NCI-H1092 (cell line): ENCODE measurements around the gene COL9A2.
A peak's percentile ranks its signal among the peaks of the same experiment; 100 is the strongest.

Source experiments
- DNase-seq: peaks from one replicate; lab custom pipeline; 2025; lab: John Stamatoyannopoulos, UW

COL9A2 gene

DNA sequence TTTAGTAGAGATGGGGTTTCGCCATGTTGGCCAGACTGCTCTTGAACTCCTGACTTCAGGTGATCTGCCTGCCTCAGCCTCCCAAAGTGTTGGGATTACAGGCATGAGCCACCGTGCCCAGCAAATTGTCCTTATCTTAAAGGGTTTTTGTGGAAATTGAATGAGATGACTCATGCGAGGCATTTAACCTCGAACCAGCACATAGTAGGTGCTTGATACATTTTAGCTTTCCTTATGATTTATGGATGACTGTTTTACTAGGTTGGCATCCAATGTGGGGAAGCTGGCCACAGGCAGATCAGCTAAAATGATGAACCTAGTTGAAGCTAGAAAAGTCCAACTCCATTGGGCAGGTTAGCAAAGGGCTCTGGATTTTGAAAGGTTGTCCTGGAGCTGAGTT is 1.4 kb upstream of the COL9A2 start:
- no peak for DNase-seq

- DNase-seq = no peak
Observed at GRCh38 chr1:40317394-40318074, 448 bp upstream of the COL9A2 start.

DNA sequence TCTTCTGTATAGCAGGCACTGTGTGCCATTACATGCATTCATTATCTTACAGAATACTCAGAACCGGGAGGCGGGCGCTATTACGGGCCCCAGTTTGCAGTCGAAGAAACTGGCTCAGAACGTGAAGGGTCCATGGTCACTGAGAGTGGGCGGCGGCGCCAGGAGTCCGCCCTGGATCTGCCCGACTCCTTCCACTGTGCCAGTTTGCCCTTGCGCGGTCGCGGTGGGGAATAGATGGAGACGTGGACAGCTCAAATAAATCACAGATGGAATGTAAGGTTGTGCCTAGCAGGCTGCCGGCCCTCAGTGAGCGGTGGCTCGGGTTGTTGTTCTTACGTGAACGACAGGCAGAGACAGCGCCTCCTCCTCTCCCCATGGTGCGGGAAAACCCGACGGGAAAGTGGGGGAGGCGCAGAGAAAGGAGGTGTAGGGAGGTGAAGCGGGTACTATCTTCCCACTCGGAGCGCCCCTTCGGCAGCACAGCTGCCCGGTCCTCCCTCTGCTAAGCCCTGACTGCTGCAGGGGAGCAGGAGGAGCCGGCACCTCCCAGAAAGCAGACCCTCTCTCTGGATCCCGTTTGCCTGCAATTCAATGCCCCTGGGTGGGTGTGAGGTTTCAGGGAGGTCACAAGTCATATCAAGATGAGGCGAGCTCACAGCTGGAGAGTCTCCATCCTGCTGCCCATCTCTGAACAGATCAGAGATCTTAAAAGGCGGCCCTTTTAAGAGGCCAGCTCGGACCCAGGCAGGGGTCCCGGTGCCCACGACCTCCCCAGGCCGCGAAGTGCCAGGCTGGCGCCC is 1.1 kb downstream of the COL9A2 start:
- peak; percentile 70 for DNase-seq

GRCh38 chr1:40315239-40315794 is 1.8 kb downstream of the COL9A2 start:
- peak; percentile 85 for DNase-seq

DNA sequence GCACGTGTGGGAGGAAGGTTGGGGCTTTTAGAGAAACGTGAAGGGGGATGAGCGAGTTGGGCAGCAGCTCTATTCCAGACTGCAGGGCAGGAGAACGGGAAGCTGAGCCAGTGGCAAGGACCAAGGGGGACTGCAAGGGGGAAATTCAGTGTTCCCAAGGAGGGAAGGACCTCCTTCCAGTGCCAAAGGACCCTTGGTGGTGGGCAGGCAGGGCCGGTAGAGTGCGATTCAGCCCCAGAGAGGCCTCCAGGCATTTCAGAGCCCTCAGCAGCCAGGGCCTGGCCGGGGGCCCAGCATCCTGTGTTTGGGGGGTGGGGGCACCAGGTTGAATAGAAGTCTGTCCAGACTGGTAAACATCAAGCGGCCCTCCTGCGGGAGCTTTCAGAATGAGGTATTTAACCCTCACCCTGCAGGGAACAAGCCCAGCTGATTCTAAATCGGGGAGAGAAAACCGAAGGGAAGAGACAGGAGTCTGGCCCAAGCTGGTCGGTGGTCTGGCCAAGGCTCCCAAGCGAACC is 2.3 kb downstream of the COL9A2 start:
- DNase-seq = peak; percentile 64

DNA sequence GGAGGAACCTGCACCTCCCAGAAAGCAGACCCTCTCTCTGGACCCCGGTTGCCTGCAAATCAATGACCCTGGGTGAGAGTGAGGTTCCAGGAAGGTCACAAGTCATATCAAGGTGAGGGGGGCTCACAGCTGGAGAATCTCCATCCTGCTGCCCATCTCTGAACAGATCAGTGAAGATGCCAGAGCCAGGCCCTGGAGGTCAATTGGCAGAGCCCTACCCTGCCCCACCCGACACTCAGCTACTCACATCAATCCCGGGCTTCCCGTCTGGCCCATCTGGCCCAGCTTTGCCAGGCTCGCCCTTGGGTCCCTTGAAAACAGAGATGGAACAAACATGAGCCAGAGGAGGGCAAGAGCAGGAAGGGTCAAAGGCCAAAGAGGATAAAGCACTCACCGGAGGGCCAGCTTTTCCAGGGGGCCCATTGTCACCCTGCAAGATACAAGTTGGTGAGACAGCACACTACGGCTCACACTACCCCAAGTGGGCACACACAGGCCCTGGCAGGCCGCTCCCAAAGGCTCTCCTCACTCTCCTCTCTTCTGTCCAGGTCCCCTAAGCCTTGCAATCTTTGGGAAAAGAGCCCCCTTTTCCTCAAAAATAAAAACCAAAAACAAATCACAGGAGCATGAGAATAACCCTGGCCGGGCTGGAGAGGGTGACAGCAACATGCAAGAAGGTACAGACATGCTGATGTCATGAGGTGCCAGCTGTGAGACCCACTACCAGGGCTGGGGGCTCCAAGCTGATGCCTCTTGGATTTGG is 2.9 kb downstream of the COL9A2 start:
- no peak for DNase-seq

- no peak for DNase-seq
Observed at GRCh38 chr1:40313329-40313957, 3.6 kb downstream of the COL9A2 start.

DNA sequence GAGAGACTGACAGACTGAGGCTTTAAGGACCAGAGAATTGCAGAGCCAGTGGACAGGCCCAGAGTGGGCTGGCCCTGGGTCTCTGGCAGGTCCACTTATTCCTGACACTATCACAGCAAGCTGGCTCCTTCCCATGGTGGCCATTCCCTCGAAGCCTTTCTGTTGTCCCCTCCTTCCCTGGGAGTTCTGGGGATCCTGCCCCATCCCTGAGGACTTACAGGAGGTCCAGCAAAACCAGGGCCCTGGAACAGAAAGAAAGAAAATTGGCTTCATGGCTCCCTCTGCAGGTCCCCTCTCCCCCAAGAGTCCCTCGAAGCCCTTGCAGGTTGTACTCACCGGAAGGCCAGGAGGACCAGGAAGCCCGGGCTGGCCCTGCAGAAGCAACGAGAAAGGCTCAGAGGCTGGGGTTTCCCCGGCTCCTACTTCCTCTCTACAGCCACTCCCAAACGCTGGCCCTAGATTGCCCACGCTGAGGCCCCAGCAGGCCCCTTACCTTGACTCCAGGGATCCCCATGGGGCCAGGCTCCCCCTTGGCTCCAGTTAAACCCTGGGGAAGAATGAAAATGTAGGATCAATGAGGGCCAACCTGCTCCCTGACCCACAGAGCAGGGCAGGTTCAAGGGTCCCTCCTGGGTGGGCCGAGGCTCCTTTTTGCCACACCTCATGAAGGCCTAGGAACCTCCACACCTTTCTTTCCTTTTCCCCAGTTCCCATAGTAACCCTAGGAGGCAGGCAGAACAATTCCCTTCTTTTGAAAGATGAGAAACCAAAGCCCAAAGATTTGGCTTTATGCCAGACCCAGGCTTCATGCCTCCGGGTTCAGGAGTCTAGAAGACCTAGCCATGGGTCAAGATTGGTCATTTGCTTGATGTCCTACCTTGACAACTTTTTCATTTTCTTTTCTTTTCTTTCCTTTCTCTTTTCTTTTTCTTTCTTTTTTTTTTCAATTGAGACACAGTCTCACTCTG is 4.6 kb downstream of the COL9A2 start:
- peak; percentile 51 for DNase-seq

GRCh38 chr1:40311692-40312091 is 5.4 kb downstream of the COL9A2 start:
- no peak for DNase-seq

DNA sequence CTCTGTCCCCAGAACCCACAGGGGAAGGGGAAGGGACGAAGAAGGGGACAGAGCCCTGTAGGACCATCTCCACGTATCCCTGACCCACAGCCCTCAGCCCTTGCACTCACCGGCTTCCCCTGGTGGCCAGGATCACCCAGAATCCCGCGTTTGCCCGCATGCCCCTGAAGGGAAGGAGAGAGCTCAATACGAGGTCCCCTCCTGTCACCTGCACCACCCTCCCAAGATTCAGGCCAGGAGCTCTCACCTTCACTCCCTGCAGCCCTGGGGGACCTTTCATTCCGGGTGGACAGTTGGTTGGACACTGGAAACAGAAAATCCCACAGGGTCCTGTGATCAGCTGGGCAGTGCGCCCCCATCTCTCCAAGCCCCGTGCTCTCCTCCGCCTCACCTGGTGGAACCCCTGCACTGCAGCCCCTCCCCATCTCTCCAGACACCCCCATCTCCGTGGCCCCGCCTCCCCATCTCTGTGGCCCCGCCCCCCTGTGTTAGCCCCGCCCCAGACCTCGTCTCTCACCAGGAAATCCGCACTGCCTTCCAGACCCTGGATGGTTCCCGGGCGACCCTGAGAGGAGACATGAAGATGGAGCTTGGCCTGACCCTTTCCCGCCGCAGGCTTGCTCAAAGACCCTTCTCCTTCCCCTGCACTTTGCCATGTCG is 6.0 kb downstream of the COL9A2 start:
- DNase-seq = no peak

- DNase-seq = no peak
Observed at GRCh38 chr1:40310129-40310461, 7.0 kb downstream of the COL9A2 start.

GRCh38 chr1:40309374-40310128 is 7.5 kb downstream of the COL9A2 start:
- DNase-seq = no peak

- no peak for DNase-seq
Observed at GRCh38 chr1:40308036-40308727, 8.9 kb downstream of the COL9A2 start.

GRCh38 chr1:40307186-40307585 is 9.9 kb downstream of the COL9A2 start:
- no peak for DNase-seq

- DNase-seq = no peak
Observed at GRCh38 chr1:40306296-40306695, 10.8 kb downstream of the COL9A2 start.

GRCh38 chr1:40305871-40306270 is 11.2 kb downstream of the COL9A2 start:
- no peak for DNase-seq

DNA sequence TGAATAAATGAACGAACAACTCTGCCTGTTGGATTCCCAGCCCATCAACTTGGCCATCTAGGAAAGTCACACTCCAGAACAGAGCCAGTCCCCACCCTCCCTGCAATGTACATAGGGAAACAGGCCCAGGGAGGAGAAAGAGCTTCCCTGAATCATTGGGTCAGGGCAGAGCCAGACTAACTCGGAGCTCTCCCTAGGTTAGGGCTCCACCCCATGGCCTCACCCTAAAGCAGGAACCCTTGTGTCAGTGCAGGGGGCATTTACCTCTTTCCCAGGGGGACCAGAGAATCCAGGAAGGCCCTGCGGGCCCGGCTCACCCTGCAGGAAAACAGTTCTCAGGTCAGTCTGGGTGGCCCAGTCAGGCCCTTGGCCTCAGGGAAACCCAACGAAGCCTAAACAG is 11.6 kb downstream of the COL9A2 start:
- DNase-seq = peak; percentile 53

GRCh38 chr1:40303790-40304189 is 13.3 kb downstream of the COL9A2 start:
- no peak for DNase-seq
